Fibroblast of villous mesenchyme (primary cell): ENCODE data around the gene ZNF121. TPM values are rescaled to one million over a fixed set of nuclear protein-coding genes. Genes with fewer than 3 reads are reported as not detected.
"Not testable (repeated sequence)": the region's sequence is repeated elsewhere in the genome, so short reads cannot be mapped to it uniquely, and the experiment has no call there.

ENCODE experiments used
- DNase-seq: peaks from one replicate; pipeline ENCODE4 v3.0.0-alpha.2; 2010; ENCODE audit warnings: low read depth
- H3K4me3 ChIP-seq: 2 replicates; pipeline ENCODE4 v1.5.1; 2011; ENCODE audit warnings: low read depth, mild to moderate bottlenecking, low read length
- CTCF ChIP-seq: IDR thresholded peaks from 2 replicates; pipeline ENCODE4 v1.5.1; 2012; ENCODE audit warnings: low read depth, mild to moderate bottlenecking, low read length; ENCODE audit not compliant: insufficient read depth
- total RNA-seq: library from RNA; depleted of rRNA; stranded (reverse); fragments of >200 nt; gene quantifications from 2 replicates; pipeline ENCODE4 v1.2.3, GENCODE V29; 2012

ZNF121 gene
- total RNA-seq, 1 donor: 45.3 TPM

- DNase-seq: no peak
- H3K4me3 ChIP-seq: no peak overlapping the region
- TF ChIP-seq CTCF: no peak
Measured at GRCh38 chr19:9566729-9567128, 17.6 kb downstream of the ZNF121 start.

GRCh38 chr19:9565900-9566705 lies 18.2 kb downstream of the ZNF121 start:
- no peak for TF ChIP-seq CTCF
- H3K4me3 ChIP-seq: no peak overlapping the region
- peak; percentile 8 for DNase-seq

GRCh38 chr19:9552536-9553274 lies 31.6 kb downstream of the ZNF121 start:
- no peak overlapping the region for H3K4me3 ChIP-seq
- no peak for TF ChIP-seq CTCF
- DNase-seq: no peak

GRCh38 chr19:9547870-9548269 lies 36.4 kb downstream of the ZNF121 start:
- no peak overlapping the region for H3K4me3 ChIP-seq
- DNase-seq: no peak
- no peak for TF ChIP-seq CTCF

GRCh38 chr19:9541281-9541680 lies 43.0 kb downstream of the ZNF121 start:
- not testable (repeated sequence) for DNase-seq, H3K4me3 ChIP-seq

GRCh38 chr19:9539921-9540320 lies 44.4 kb downstream of the ZNF121 start:
- not testable (repeated sequence) for DNase-seq, H3K4me3 ChIP-seq

- not testable (repeated sequence) for DNase-seq, H3K4me3 ChIP-seq
Measured at GRCh38 chr19:9539201-9539600, 45.1 kb downstream of the ZNF121 start.

- peak within 1 kb of the TSS; percentile 78 for H3K4me3 ChIP-seq
- peak; percentile 92 for DNase-seq
- no peak for TF ChIP-seq CTCF
Measured at GRCh38 chr19:9538183-9539058, 45.9 kb downstream of the ZNF121 start, which contains the start of gene ZNF426. Gene ZNF426 (minus strand): TSS chr19:9538645. CDS start chr19:9536232, 2,413 bp downstream.
